ENCODE data around the gene TUBA3E. TPM values are rescaled to one million over a fixed set of nuclear protein-coding genes. Genes with fewer than 3 reads are reported as not detected.
"Not testable (repeated sequence)": the region's sequence is repeated elsewhere in the genome, so short reads cannot be mapped to it uniquely, and the experiment has no call there.

TUBA3E gene
- total and polyA plus RNA-seq, 3 donors from 2014 or later = 129 to 386 (median 141) TPM

- TF ChIP-seq POLR2A (IDR thresholded peaks at IDR 0.05) = no peak
- TF ChIP-seq CTCF (IDR thresholded peaks at IDR 0.05) = no peak
- no peaks in the 10 kb centered on the region for H3K36me3 ChIP-seq (ENCODE audit: low read depth, missing control alignments)
- WGBS, 2 donors = 96% methylated on average over 20 to 28 of the region's 29 CpGs
Measured at GRCh38 chr2:130154773-130155765, 43.2 kb downstream of the TUBA3E start.

GRCh38 chr2:130154423-130154770 lies 43.8 kb downstream of the TUBA3E start:
- intact Hi-C loops (cut with DNase I; ENCODE audit: low total_unique reads); H3K4me3 ChIP-seq; H3K27me3 ChIP-seq; DNase-seq; H3K4me1 ChIP-seq; H3K27ac ChIP-seq; H3K9me3 ChIP-seq; H3K36me3 ChIP-seq (ENCODE audit: low read depth, missing control alignments): not testable (repeated sequence)
- WGBS, 2 donors = 90 to 100% methylated on average over 1 to 6 of the region's 8 CpGs

More at GRCh38 chr2:130154773-130155765, 43.2 kb downstream of the TUBA3E start:
- intact Hi-C loops (cut with DNase I; ENCODE audit: low total_unique reads) = no loop called here
- Histone ChIP-seq H3K27me3 (no peaks in the 10 kb centered on the region), H3K4me1 (peaks cover 3% of the 10 kb centered on the region), H3K27ac (no peak overlapping the region), H3K4me3 (no peak overlapping the region), H3K9me3 (no peaks in the 10 kb centered on the region)
- DNase-seq = no peak

GRCh38 chr2:130153721-130154422 lies 44.4 kb downstream of the TUBA3E start:
- H3K36me3 ChIP-seq (ENCODE audit: low read depth, missing control alignments); H3K4me1 ChIP-seq; H3K27me3 ChIP-seq; intact Hi-C loops (cut with DNase I; ENCODE audit: low total_unique reads); DNase-seq; H3K27ac ChIP-seq; H3K9me3 ChIP-seq; H3K4me3 ChIP-seq: not testable (repeated sequence)
- WGBS, 2 donors = 74 to 94% methylated on average over 8 to 23 of the region's 23 CpGs

GRCh38 chr2:130152816-130153595 lies 45.2 kb downstream of the TUBA3E start:
- intact Hi-C loops (cut with DNase I; ENCODE audit: low total_unique reads) = no loop called here
- peaks cover 3% of the 10 kb centered on the region for H3K4me1 ChIP-seq
- no peak for TF ChIP-seq CTCF (IDR thresholded peaks at IDR 0.05)
- no peak for TF ChIP-seq POLR2A (IDR thresholded peaks at IDR 0.05)
- no peaks in the 10 kb centered on the region for H3K27me3 ChIP-seq
- no peaks in the 10 kb centered on the region for H3K36me3 ChIP-seq (ENCODE audit: low read depth, missing control alignments)
- H3K27ac ChIP-seq = no peak overlapping the region
- no peaks in the 10 kb centered on the region for H3K9me3 ChIP-seq
- 87 to 95% methylated on average over 10 to 25 of the region's 25 CpGs for WGBS, 2 donors
- H3K4me3 ChIP-seq = no peak overlapping the region
- no peak for DNase-seq

- intact Hi-C loops (cut with DNase I; ENCODE audit: low total_unique reads) = not testable (repeated sequence)
Measured at GRCh38 chr2:130152136-130152815, 46.0 kb downstream of the TUBA3E start.

GRCh38 chr2:130151145-130151512 lies 47.1 kb downstream of the TUBA3E start:
- 70 to 75% methylated on average over 2 to 5 of the region's 5 CpGs for WGBS, 2 donors
- H3K36me3 ChIP-seq (ENCODE audit: low read depth, missing control alignments); H3K4me1 ChIP-seq; H3K4me3 ChIP-seq; H3K9me3 ChIP-seq; H3K27ac ChIP-seq; intact Hi-C loops (cut with DNase I; ENCODE audit: low total_unique reads); DNase-seq; H3K27me3 ChIP-seq: not testable (repeated sequence)

More at GRCh38 chr2:130152136-130152815, 46.0 kb downstream of the TUBA3E start:
- not testable (repeated sequence) for H3K4me3 ChIP-seq; H3K4me1 ChIP-seq; H3K27me3 ChIP-seq; H3K27ac ChIP-seq; H3K36me3 ChIP-seq (ENCODE audit: low read depth, missing control alignments); H3K9me3 ChIP-seq; DNase-seq
- 90 to 93% methylated on average over 5 to 25 of the region's 27 CpGs for WGBS, 2 donors
